Ishikawa (cell line): ENCODE results near the gene NAT10.

Experiments
- EGR1 ChIP-seq: IDR thresholded peaks from 2 replicates; pipeline ENCODE4 v1.6.1; 2012
- FOXM1 ChIP-seq: IDR thresholded peaks from 2 replicates; pipeline ENCODE4 v1.6.1; 2012; ENCODE audit warnings: low read depth, borderline replicate concordance
- RAD21 ChIP-seq: IDR thresholded peaks from 2 replicates; pipeline ENCODE4 v1.6.1; 2012; ENCODE audit warnings: low read depth
- TAF1 ChIP-seq: IDR thresholded peaks from 2 replicates; pipeline ENCODE4 v1.6.1; 2012; ENCODE audit warnings: low read depth, mild to moderate bottlenecking
- TF ChIP-seq, protein P1 (sequence below): IDR thresholded peaks from 2 replicates; pipeline ENCODE4 v1.6.1; 2012; ENCODE audit warnings: low read depth, mild to moderate bottlenecking
- TF ChIP-seq, protein P2 (sequence below): IDR thresholded peaks from 2 replicates; pipeline ENCODE4 v1.6.1; 2012

DNA sequence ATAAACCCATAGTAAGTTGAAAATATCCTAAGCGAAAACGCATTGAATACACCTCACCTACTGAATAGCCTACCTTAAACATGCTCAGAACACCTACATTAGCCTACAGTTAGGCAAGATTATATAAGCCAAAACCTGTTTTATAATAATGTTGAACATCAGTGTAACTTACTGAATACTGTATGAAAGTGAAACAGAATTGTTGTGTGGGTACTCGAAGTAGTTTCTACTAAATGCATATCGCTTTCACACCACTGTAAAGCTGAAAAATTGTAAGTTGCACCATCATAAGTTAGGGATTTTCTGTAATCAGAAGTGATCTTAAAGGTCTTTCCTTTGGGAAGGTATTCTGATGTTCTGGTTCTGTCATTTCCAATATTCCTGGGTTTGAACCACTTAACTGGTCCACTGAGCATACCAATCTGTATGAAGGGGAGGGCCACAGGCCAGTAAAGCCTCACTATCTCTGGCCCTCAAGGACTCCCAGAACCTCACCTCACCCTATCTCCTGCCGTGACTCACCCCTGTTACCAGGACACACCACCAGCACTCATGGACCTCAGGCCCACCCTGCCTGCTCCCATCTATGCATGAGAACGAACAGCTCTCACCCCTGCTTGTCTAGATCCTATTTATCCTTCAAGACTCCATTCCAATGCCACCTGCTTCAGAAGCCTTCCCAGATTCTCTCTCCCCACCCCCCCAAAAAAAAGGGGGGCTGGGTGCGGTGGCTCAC, 70.0 kb downstream of the NAT10 start:
- no peak for TF ChIP-seq RAD21
- TF ChIP-seq FOXM1, result no peak
- TF ChIP-seq, protein P1, sequence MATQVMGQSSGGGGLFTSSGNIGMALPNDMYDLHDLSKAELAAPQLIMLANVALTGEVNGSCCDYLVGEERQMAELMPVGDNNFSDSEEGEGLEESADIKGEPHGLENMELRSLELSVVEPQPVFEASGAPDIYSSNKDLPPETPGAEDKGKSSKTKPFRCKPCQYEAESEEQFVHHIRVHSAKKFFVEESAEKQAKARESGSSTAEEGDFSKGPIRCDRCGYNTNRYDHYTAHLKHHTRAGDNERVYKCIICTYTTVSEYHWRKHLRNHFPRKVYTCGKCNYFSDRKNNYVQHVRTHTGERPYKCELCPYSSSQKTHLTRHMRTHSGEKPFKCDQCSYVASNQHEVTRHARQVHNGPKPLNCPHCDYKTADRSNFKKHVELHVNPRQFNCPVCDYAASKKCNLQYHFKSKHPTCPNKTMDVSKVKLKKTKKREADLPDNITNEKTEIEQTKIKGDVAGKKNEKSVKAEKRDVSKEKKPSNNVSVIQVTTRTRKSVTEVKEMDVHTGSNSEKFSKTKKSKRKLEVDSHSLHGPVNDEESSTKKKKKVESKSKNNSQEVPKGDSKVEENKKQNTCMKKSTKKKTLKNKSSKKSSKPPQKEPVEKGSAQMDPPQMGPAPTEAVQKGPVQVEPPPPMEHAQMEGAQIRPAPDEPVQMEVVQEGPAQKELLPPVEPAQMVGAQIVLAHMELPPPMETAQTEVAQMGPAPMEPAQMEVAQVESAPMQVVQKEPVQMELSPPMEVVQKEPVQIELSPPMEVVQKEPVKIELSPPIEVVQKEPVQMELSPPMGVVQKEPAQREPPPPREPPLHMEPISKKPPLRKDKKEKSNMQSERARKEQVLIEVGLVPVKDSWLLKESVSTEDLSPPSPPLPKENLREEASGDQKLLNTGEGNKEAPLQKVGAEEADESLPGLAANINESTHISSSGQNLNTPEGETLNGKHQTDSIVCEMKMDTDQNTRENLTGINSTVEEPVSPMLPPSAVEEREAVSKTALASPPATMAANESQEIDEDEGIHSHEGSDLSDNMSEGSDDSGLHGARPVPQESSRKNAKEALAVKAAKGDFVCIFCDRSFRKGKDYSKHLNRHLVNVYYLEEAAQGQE, result no peak
- TF ChIP-seq EGR1, result no peak
- TF ChIP-seq, protein P2, sequence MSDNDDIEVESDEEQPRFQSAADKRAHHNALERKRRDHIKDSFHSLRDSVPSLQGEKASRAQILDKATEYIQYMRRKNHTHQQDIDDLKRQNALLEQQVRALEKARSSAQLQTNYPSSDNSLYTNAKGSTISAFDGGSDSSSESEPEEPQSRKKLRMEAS, result no peak
- TF ChIP-seq TAF1, result no peak
